Esophagus muscularis mucosa (tissue), 4 donors: ENCODE results near the gene P2RX5. TPM values are rescaled to one million over a fixed set of nuclear protein-coding genes. Genes with fewer than 3 reads are reported as not detected.

ENCODE experiments used
- DNase-seq: peaks from one replicate; pipeline ENCODE4 v3.0.0-alpha.2; 2017; ENCODE audit errors: extremely low spot score
- H3K27ac ChIP-seq, 4 donors: fragments of 200-600 bp; sonication (generic); replicated peaks in 1 of 4; 1 replicate in 3 of 4; 2 replicates in 1 of 4; pipeline ENCODE4 v1.5.1; 2016 to 2019; ENCODE audit warnings: mild to moderate bottlenecking in 1 of 4
- H3K27me3 ChIP-seq, 4 donors: fragments of 200-600 bp; sonication (generic); one replicate each; pipeline versions ENCODE4 v1.5.1 to v1.6.0; 2016 to 2019
- H3K36me3 ChIP-seq, 4 donors: fragments of 200-600 bp; sonication (generic); one replicate each; pipeline ENCODE4 v1.5.1; 2016 to 2019
- H3K4me1 ChIP-seq, 4 donors: fragments of 200-600 bp; sonication (generic); one replicate each; pipeline ENCODE4 v1.5.1; 2016 to 2019
- H3K4me3 ChIP-seq, 4 donors: fragments of 200-600 bp; sonication (generic); 1 replicate in 2 of 4; 2 replicates in 2 of 4; pipeline ENCODE4 v1.5.1; 2016 to 2019; ENCODE audit warnings: mild to moderate bottlenecking in 4 of 4, moderate library complexity in 1 of 4
- H3K9me3 ChIP-seq, 4 donors: fragments of 200-600 bp; sonication (generic); 1 replicate in 3 of 4; 2 replicates in 1 of 4; pipeline ENCODE4 v1.5.1; 2016 to 2019
- EP300 ChIP-seq: sonication (generic); formaldehyde crosslinking; IDR thresholded peaks from one replicate; pipeline ENCODE4 v1.6.1; 2017; ENCODE audit warnings: antibody characterized with exemption
- POLR2A ChIP-seq: fragments of 450-650 bp; IDR thresholded peaks from one replicate; pipeline ENCODE4 v1.6.1; 2017; ENCODE audit warnings: antibody characterized with exemption, moderate library complexity, mild to moderate bottlenecking, low read depth
- POLR2AphosphoS5 ChIP-seq, 2 donors: sonication (generic); formaldehyde crosslinking; IDR thresholded peaks; one replicate each; pipeline ENCODE4 v1.6.1; 2017; ENCODE audit warnings: antibody characterized with exemption in 2 of 2
- WGBS: methylation state at CpG from one replicate; pipeline ENCODE4 v1.1.5; 2018; 5-methylcytosine and 5-hydroxymethylcytosine counted together
- intact Hi-C: fragments of 100-400 bp; cut with DNase I; formaldehyde crosslinking; loops from one replicate; pipeline ENCODE4 v1.15.1; 2023
- total RNA-seq, 4 donors: library from RNA; depleted of rRNA; stranded (reverse); fragments of >200 nt; gene quantifications; one replicate each; pipeline versions ENCODE4 v1.1.0 to v1.2.1, GENCODE V29; 2016
- TF ChIP-seq, protein P1 (sequence below), 3 experiments: fragments of 200-600 bp in 2 of 3; fragments of 450-650 bp in 1 of 3; sonication (generic) in 2 of 3; IDR thresholded peaks; one replicate each; pipeline ENCODE4 v1.5.1; 2017 to 2019; ENCODE audit warnings: antibody characterized with exemption in 3 of 3, mild to moderate bottlenecking in 2 of 3, moderate library complexity in 1 of 3

The P2RX5 gene
- total RNA-seq, 4 donors from 2014 or later: 0.19 to 1.5 (median 1.0) TPM

GRCh38 chr17:3672571-3672970 is 23.4 kb downstream of the P2RX5 start:
- WGBS: 99% methylated on average over 4 of the region's 4 CpGs

GRCh38 chr17:3669548-3669947 is 26.4 kb downstream of the P2RX5 start:
- Histone ChIP-seq H3K27me3 (no peaks in the 10 kb centered on the region), H3K4me3 (peak overlapping the region; percentile 92 to 99 (median 96)), H3K9me3 (no peaks in the 10 kb centered on the region), H3K27ac (peak overlapping the region in 2 of 4 donors; percentile 95 to 99), H3K4me1 (peaks cover 34 to 48% (median 40%) of the 10 kb centered on the region in 4 donors), H3K36me3 (peaks cover 0 to 23% (median 8%) of the 10 kb centered on the region in 4 donors)
- no peak for TF ChIP-seq POLR2A
- WGBS: 55% methylated on average over 12 of the region's 12 CpGs
- intact Hi-C loops: loop anchor here (2.0 kb wide), 1 partner anchor 33 kb away; the partner anchor contains the start of genes CTNS and SHPK
- no peak for DNase-seq

More at GRCh38 chr17:3672571-3672970, 23.4 kb downstream of the P2RX5 start:
- Histone ChIP-seq H3K27ac (no peak overlapping the region), H3K9me3 (no peaks in the 10 kb centered on the region), H3K27me3 (peaks cover 0 to 3% (median 0%) of the 10 kb centered on the region in 4 donors), H3K36me3 (peaks cover 0 to 19% (median 2%) of the 10 kb centered on the region in 4 donors), H3K4me1 (peaks cover 13 to 27% (median 17%) of the 10 kb centered on the region in 4 donors), H3K4me3 (no peak overlapping the region)
- no peak for DNase-seq
- TF ChIP-seq, protein P1, sequence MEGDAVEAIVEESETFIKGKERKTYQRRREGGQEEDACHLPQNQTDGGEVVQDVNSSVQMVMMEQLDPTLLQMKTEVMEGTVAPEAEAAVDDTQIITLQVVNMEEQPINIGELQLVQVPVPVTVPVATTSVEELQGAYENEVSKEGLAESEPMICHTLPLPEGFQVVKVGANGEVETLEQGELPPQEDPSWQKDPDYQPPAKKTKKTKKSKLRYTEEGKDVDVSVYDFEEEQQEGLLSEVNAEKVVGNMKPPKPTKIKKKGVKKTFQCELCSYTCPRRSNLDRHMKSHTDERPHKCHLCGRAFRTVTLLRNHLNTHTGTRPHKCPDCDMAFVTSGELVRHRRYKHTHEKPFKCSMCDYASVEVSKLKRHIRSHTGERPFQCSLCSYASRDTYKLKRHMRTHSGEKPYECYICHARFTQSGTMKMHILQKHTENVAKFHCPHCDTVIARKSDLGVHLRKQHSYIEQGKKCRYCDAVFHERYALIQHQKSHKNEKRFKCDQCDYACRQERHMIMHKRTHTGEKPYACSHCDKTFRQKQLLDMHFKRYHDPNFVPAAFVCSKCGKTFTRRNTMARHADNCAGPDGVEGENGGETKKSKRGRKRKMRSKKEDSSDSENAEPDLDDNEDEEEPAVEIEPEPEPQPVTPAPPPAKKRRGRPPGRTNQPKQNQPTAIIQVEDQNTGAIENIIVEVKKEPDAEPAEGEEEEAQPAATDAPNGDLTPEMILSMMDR (IDR thresholded peaks at IDR 0.05): no peak
- no peak for TF ChIP-seq POLR2AphosphoS5 (IDR thresholded peaks at IDR 0.05)
- no peak for TF ChIP-seq POLR2A
- no peak for TF ChIP-seq EP300
- intact Hi-C loops: no loop called here

DNA sequence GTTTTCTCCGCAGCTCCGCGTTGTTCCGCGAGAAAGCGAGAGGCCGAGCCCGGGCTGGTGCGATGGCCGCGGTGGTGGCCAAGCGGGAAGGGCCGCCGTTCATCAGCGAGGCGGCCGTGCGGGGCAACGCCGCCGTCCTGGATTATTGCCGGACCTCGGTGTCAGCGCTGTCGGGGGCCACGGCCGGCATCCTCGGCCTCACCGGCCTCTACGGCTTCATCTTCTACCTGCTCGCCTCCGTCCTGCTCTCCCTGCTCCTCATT is 26.9 kb downstream of the P2RX5 start:
- peak overlapping the region; percentile 92 to 99 (median 96) for H3K4me3 ChIP-seq
- no peak for DNase-seq
- no peaks in the 10 kb centered on the region for H3K27me3 ChIP-seq
- WGBS: under 1% methylated on average over 32 of the region's 32 CpGs
- intact Hi-C loops: loop anchor here (2.0 kb wide), 1 partner anchor 32 kb away; the partner anchor contains the start of genes CTNS and SHPK
- no peaks in the 10 kb centered on the region for H3K9me3 ChIP-seq
- TF ChIP-seq POLR2AphosphoS5 (IDR thresholded peaks at IDR 0.05): no peak
- TF ChIP-seq POLR2A: no peak
- no peak for TF ChIP-seq EP300
- TF ChIP-seq, protein P1 (IDR thresholded peaks at IDR 0.05): no peak
- H3K4me1 ChIP-seq: peaks cover 34 to 48% (median 42%) of the 10 kb centered on the region in 4 donors
- peaks cover 5 to 28% (median 13%) of the 10 kb centered on the region in 4 donors for H3K36me3 ChIP-seq
- peak overlapping the region; percentile 95 to 99 (median 98) for H3K27ac ChIP-seq

DNA sequence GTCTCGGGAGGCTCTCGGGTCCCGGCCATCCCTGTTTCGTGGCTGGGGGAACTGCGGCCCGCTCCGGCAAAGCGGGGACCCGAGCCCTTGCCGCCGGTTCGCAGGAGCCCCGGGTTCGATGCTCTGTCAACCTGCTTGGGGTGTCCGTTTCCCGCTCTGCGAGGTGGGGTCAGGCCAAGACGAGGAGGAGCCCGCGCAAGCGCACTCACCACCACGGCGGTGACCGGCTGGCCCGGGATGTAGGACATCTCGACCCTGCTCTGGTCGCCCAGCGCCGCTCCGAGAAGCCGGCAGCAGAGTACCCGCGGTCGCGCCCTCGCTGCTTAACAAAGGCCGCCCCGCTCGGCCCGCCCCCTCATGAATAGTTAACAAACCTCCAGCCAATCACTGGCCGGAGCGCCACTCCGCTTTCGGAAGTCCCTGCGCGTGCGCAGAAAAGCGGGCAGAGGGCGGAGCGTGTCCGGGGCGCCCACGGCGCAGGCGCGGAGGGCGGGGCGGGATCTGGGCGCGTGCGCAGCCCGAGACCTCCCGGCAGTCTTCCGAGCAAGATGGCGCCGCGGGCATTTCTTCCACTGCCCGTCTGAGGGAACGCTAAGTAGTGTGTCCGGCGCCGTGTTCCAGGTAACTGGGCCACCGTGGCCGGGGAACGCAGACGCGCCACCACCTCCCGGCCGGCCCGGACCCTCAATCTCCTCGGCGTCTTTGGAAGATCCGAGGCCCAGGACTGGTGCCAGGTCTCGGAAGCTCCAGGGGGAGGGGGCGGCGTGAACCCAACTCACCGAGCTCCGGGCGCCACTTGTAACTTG is 27.5 kb downstream of the P2RX5 start, which contains the start of the genes EMC6 and TAX1BP3:
Gene EMC6 (plus strand): TSS at position 534 of the 806 bp plus-strand sequence. CDS start 335 bp downstream, outside the sequence.
Gene TAX1BP3 (minus strand): TSS at position 300 of the 806 bp plus-strand sequence. CDS start 52 bp downstream, at position 248.
- intact Hi-C loops: loop anchor here (2.0 kb wide), 1 partner anchor 32 kb away; the partner anchor contains the start of genes CTNS and SHPK
- peak within 1 kb of the TSS; percentile 92 to 99 (median 96) for H3K4me3 ChIP-seq
- no peak for TF ChIP-seq EP300
- peak; percentile 87 for TF ChIP-seq POLR2A
- TF ChIP-seq, protein P1 (IDR thresholded peaks at IDR 0.05): peak in 1 of 3 experiments; percentile 2
- TF ChIP-seq POLR2AphosphoS5 (IDR thresholded peaks at IDR 0.05): peak; percentile 95 to 99

More for the DNA sequence above, 27.5 kb downstream of the P2RX5 start, which contains the start of the genes EMC6 and TAX1BP3:
- 0% methylated on average over 38 of the region's 89 CpGs for WGBS
- Histone ChIP-seq H3K27me3 (no peaks in the 10 kb centered on the region), H3K4me1 (peaks cover 34 to 48% (median 42%) of the 10 kb centered on the region in 4 donors), H3K36me3 (peaks cover 10 to 34% (median 18%) of the 10 kb centered on the region in 4 donors), H3K9me3 (no peaks in the 10 kb centered on the region), H3K27ac (peak within 1 kb of the TSS; percentile 95 to 99 (median 98))
- peak; percentile 99 for DNase-seq
